ENCODE data around the gene NAALADL1. TPM values are rescaled to one million over a fixed set of nuclear protein-coding genes. Genes with fewer than 3 reads are reported as not detected.
A peak's percentile ranks its signal among the peaks of the same experiment; 100 is the strongest.

The NAALADL1 gene
- total RNA-seq, 1 experiment from 2014 or later = not detected

GRCh38 chr11:65053827-65054508 lies 4.4 kb downstream of the NAALADL1 start:
- no peak overlapping the region for H3K27ac ChIP-seq
- H3K4me3 ChIP-seq = no peak overlapping the region
- no peaks in the 10 kb centered on the region; the same call in 1 of the 2 replicates for H3K9me3 ChIP-seq (replicated peaks)
- no peaks in the 10 kb centered on the region for H3K27me3 ChIP-seq (replicated peaks)
- DNase-seq (ENCODE audit: low read depth in 1 of 2, low spot score in 2 of 2) = no peak
- H3K36me3 ChIP-seq = no peaks in the 10 kb centered on the region
- no peaks in the 10 kb centered on the region for H3K4me1 ChIP-seq (replicated peaks)

GRCh38 chr11:65051398-65051858 lies 6.9 kb downstream of the NAALADL1 start:
- H3K4me3 ChIP-seq = no peak overlapping the region
- H3K27ac ChIP-seq = no peak overlapping the region
- H3K36me3 ChIP-seq = peaks cover 2% of the 10 kb centered on the region
- no peak for DNase-seq (ENCODE audit: low read depth in 1 of 2, low spot score in 2 of 2)
- H3K27me3 ChIP-seq (replicated peaks) = no peaks in the 10 kb centered on the region
- no peaks in the 10 kb centered on the region for H3K4me1 ChIP-seq (replicated peaks)
- no peaks in the 10 kb centered on the region; the same call in 1 of the 2 replicates for H3K9me3 ChIP-seq (replicated peaks)

GRCh38 chr11:65047581-65048422 lies 10.6 kb downstream of the NAALADL1 start:
- Histone ChIP-seq H3K27me3 (replicated peaks) (no peaks in the 10 kb centered on the region), H3K4me1 (replicated peaks) (peaks cover 3% of the 10 kb centered on the region), H3K4me3 (no peak overlapping the region), H3K27ac (no peak overlapping the region), H3K9me3 (replicated peaks) (no peaks in the 10 kb centered on the region), H3K36me3 (peaks cover 36% of the 10 kb centered on the region)
- DNase-seq (ENCODE audit: low read depth in 1 of 2, low spot score in 2 of 2) = no peak

GRCh38 chr11:65045728-65046127 lies 12.6 kb downstream of the NAALADL1 start:
- Histone ChIP-seq H3K27ac (no peak overlapping the region), H3K9me3 (replicated peaks) (peaks cover 5% of the 10 kb centered on the region), H3K27me3 (replicated peaks) (no peaks in the 10 kb centered on the region), H3K4me3 (no peak overlapping the region), H3K4me1 (replicated peaks) (peaks cover 19% of the 10 kb centered on the region), H3K36me3 (peaks cover 53% of the 10 kb centered on the region)
- no peak for DNase-seq (ENCODE audit: low read depth in 1 of 2, low spot score in 2 of 2)

GRCh38 chr11:65045061-65045460 lies 13.3 kb downstream of the NAALADL1 start:
- DNase-seq (ENCODE audit: low read depth in 1 of 2, low spot score in 2 of 2) = no peak
- Histone ChIP-seq H3K9me3 (replicated peaks) (peaks cover 5% of the 10 kb centered on the region), H3K27me3 (replicated peaks) (no peaks in the 10 kb centered on the region), H3K4me1 (replicated peaks) (peaks cover 25% of the 10 kb centered on the region), H3K4me3 (no peak overlapping the region), H3K27ac (no peak overlapping the region), H3K36me3 (peaks cover 54% of the 10 kb centered on the region)

- Histone ChIP-seq H3K4me1 (replicated peaks) (peaks cover 28% of the 10 kb centered on the region), H3K27ac (no peak overlapping the region)
- no peak for DNase-seq (ENCODE audit: low read depth in 1 of 2, low spot score in 2 of 2)
These were observed 14.4 kb downstream of the NAALADL1 start for GRCh38 chr11:65043881-65044501.

GRCh38 chr11:65042891-65043290 lies 15.5 kb downstream of the NAALADL1 start:
- DNase-seq (ENCODE audit: low read depth in 1 of 2, low spot score in 2 of 2) = no peak
- Histone ChIP-seq H3K36me3 (peaks cover 70% of the 10 kb centered on the region), H3K4me3 (no peak overlapping the region), H3K27me3 (replicated peaks) (no peaks in the 10 kb centered on the region), H3K9me3 (replicated peaks) (peaks cover 5% of the 10 kb centered on the region), H3K4me1 (replicated peaks) (peaks cover 28% of the 10 kb centered on the region), H3K27ac (no peak overlapping the region)

More at GRCh38 chr11:65043881-65044501, 14.4 kb downstream of the NAALADL1 start:
- Histone ChIP-seq H3K27me3 (replicated peaks) (no peaks in the 10 kb centered on the region), H3K36me3 (peaks cover 62% of the 10 kb centered on the region), H3K9me3 (replicated peaks) (peaks cover 5% of the 10 kb centered on the region), H3K4me3 (no peak overlapping the region)

GRCh38 chr11:65040847-65041622 lies 17.3 kb downstream of the NAALADL1 start, which contains the start of gene SAC3D1:
Gene SAC3D1, plus strand, starts transcription at chr11:65041210. Its CDS starts 83 bp downstream, at chr11:65041293.
- Histone ChIP-seq H3K27ac (peak within 1 kb of the TSS; percentile 58), H3K4me1 (replicated peaks) (peaks cover 28% of the 10 kb centered on the region), H3K4me3 (peak within 1 kb of the TSS; percentile 93), H3K36me3 (peaks cover 74% of the 10 kb centered on the region), H3K27me3 (replicated peaks) (no peaks in the 10 kb centered on the region), H3K9me3 (replicated peaks) (peaks cover 5% of the 10 kb centered on the region)
- DNase-seq (ENCODE audit: low read depth in 1 of 2, low spot score in 2 of 2) = peak; percentile 99 to 100

- H3K36me3 ChIP-seq = peaks cover 74% of the 10 kb centered on the region
- peak overlapping the region; percentile 58 for H3K27ac ChIP-seq
- DNase-seq (ENCODE audit: low read depth in 1 of 2, low spot score in 2 of 2) = no peak
- peak overlapping the region; percentile 93 for H3K4me3 ChIP-seq
- no peaks in the 10 kb centered on the region for H3K27me3 ChIP-seq (replicated peaks)
- peaks cover 5% of the 10 kb centered on the region for H3K9me3 ChIP-seq (replicated peaks)
- peaks cover 28% of the 10 kb centered on the region for H3K4me1 ChIP-seq (replicated peaks)
These were observed 17.9 kb downstream of the NAALADL1 start for GRCh38 chr11:65040520-65040846.

GRCh38 chr11:65036931-65037330 lies 21.4 kb downstream of the NAALADL1 start:
- Histone ChIP-seq H3K4me1 (replicated peaks) (peaks cover 17% of the 10 kb centered on the region), H3K4me3 (no peak overlapping the region), H3K27me3 (replicated peaks) (no peaks in the 10 kb centered on the region), H3K9me3 (replicated peaks) (peaks cover 5% of the 10 kb centered on the region), H3K27ac (no peak overlapping the region), H3K36me3 (peaks cover 67% of the 10 kb centered on the region)
- DNase-seq (ENCODE audit: low read depth in 1 of 2, low spot score in 2 of 2) = no peak

- H3K4me1 ChIP-seq (replicated peaks) = peaks cover 8% of the 10 kb centered on the region
- H3K27ac ChIP-seq = no peak overlapping the region
- H3K4me3 ChIP-seq = no peak overlapping the region
- H3K9me3 ChIP-seq (replicated peaks) = no peaks in the 10 kb centered on the region
- no peak for DNase-seq (ENCODE audit: low read depth in 1 of 2, low spot score in 2 of 2)
- H3K27me3 ChIP-seq (replicated peaks) = no peaks in the 10 kb centered on the region
- peaks cover 58% of the 10 kb centered on the region for H3K36me3 ChIP-seq
These were observed 22.8 kb downstream of the NAALADL1 start for GRCh38 chr11:65035579-65035978.

- no peaks in the 10 kb centered on the region for H3K9me3 ChIP-seq (replicated peaks)
These were observed 23.9 kb downstream of the NAALADL1 start for GRCh38 chr11:65034423-65034822.

GRCh38 chr11:65032216-65032615 lies 26.1 kb downstream of the NAALADL1 start:
- H3K9me3 ChIP-seq (replicated peaks) = no peaks in the 10 kb centered on the region
- H3K27me3 ChIP-seq (replicated peaks) = no peaks in the 10 kb centered on the region
- H3K4me1 ChIP-seq (replicated peaks) = peaks cover 6% of the 10 kb centered on the region
- no peak overlapping the region for H3K4me3 ChIP-seq
- peaks cover 34% of the 10 kb centered on the region for H3K36me3 ChIP-seq
- DNase-seq (ENCODE audit: low read depth in 1 of 2, low spot score in 2 of 2) = no peak
- no peak overlapping the region for H3K27ac ChIP-seq

More at GRCh38 chr11:65034423-65034822, 23.9 kb downstream of the NAALADL1 start:
- no peaks in the 10 kb centered on the region for H3K27me3 ChIP-seq (replicated peaks)
- no peak for DNase-seq (ENCODE audit: low read depth in 1 of 2, low spot score in 2 of 2)
- no peaks in the 10 kb centered on the region for H3K4me1 ChIP-seq (replicated peaks)
- no peak overlapping the region for H3K4me3 ChIP-seq
- H3K36me3 ChIP-seq = peaks cover 51% of the 10 kb centered on the region
- no peak overlapping the region for H3K27ac ChIP-seq

All from SJSA1 (cell line).